Stimulated activated CD4-positive, alpha-beta T cell treated with anti-CD3 and anti-CD28 coated beads, Interleukin-1b, Interleukin-23, amount 100 ng/mL, for 1 hour (primary cell): ENCODE data around the gene PLCH1.
A peak's percentile ranks its signal among the peaks of the same experiment; 100 is the strongest.

Source experiments
- DNase-seq, 2 donors: peaks; one replicate each; pipeline ENCODE4 v3.0.0-alpha.2; 2020; ENCODE audit warnings: low read depth in 2 of 2

Gene PLCH1

GRCh38 chr3:155744626-155745324, at the start of gene PLCH1:
Gene PLCH1, minus strand, starts transcription at chr3:155745071. Its CDS starts 40,847 bp downstream, at chr3:155704224.
- peak in 1 of 2 donors; percentile 15 for DNase-seq

GRCh38 chr3:155792532-155792931, 47.7 kb upstream of the PLCH1 start:
- DNase-seq = no peak

- no peak for DNase-seq
Measured at GRCh38 chr3:155791190-155791589, 46.3 kb upstream of the PLCH1 start.

- DNase-seq = no peak
Measured at GRCh38 chr3:155790272-155790925, 45.5 kb upstream of the PLCH1 start.

GRCh38 chr3:155785662-155786295, 40.9 kb upstream of the PLCH1 start:
- no peak for DNase-seq

GRCh38 chr3:155782390-155782953, 37.6 kb upstream of the PLCH1 start:
- no peak for DNase-seq

- no peak for DNase-seq
Measured at GRCh38 chr3:155780291-155780690, 35.4 kb upstream of the PLCH1 start.

GRCh38 chr3:155778462-155778861, 33.6 kb upstream of the PLCH1 start:
- DNase-seq = no peak

GRCh38 chr3:155772801-155773200, 27.9 kb upstream of the PLCH1 start:
- DNase-seq = no peak

GRCh38 chr3:155771126-155771525, 26.3 kb upstream of the PLCH1 start:
- no peak for DNase-seq

- no peak for DNase-seq
Measured at GRCh38 chr3:155766206-155766605, 21.3 kb upstream of the PLCH1 start.

GRCh38 chr3:155763870-155764463, 19.1 kb upstream of the PLCH1 start:
- DNase-seq = no peak

- no peak for DNase-seq
Measured at GRCh38 chr3:155760653-155761052, 15.8 kb upstream of the PLCH1 start.

- DNase-seq = no peak
Measured at GRCh38 chr3:155757577-155757976, 12.7 kb upstream of the PLCH1 start.

GRCh38 chr3:155753038-155753639, 8.3 kb upstream of the PLCH1 start:
- DNase-seq = no peak

- no peak for DNase-seq
Measured at GRCh38 chr3:155748611-155749365, 3.9 kb upstream of the PLCH1 start.

GRCh38 chr3:155747946-155748290, 3.0 kb upstream of the PLCH1 start:
- no peak for DNase-seq

- no peak for DNase-seq
Measured at GRCh38 chr3:155747286-155747945, 2.5 kb upstream of the PLCH1 start.

GRCh38 chr3:155746703-155747102, 1.8 kb upstream of the PLCH1 start:
- DNase-seq = no peak

GRCh38 chr3:155745795-155746550, 1.1 kb upstream of the PLCH1 start:
- no peak for DNase-seq
